NOMO-1 treated with dmso at 0.1 percent for 144 hours (cell line): ENCODE results near the gene NDUFAF2.
"Not testable (repeated sequence)": the region's sequence is repeated elsewhere in the genome, so short reads cannot be mapped to it uniquely, and the experiment has no call there.

Experiments used
- DNase-seq: peaks from one replicate; lab custom pipeline; 2025; ENCODE audit not compliant: unreplicated experiment; lab: John Stamatoyannopoulos, UW

NDUFAF2 gene

GRCh38 chr5:60944904-60945812 is at the start of gene NDUFAF2, which contains the start of gene ERCC8:
TSS of gene NDUFAF2 (plus strand) at chr5:60945205. CDS start at chr5:60945256, 51 bp downstream.
TSS of gene ERCC8 (minus strand) at chr5:60945070. CDS start at chr5:60945008, 62 bp downstream.
- peak; percentile 84 for DNase-seq

- no peak for DNase-seq
These were observed 48.0 kb upstream of the NDUFAF2 start for GRCh38 chr5:60896991-60897390.

GRCh38 chr5:60903356-60903755 is 41.6 kb upstream of the NDUFAF2 start:
- no peak for DNase-seq

- DNase-seq, result no peak
These were observed 28.4 kb upstream of the NDUFAF2 start for GRCh38 chr5:60916646-60917045.

- DNase-seq, result no peak
These were observed 26.5 kb upstream of the NDUFAF2 start for GRCh38 chr5:60918466-60918865.

- no peak for DNase-seq
These were observed 17.6 kb upstream of the NDUFAF2 start for GRCh38 chr5:60927450-60927849.

- DNase-seq, result no peak
These were observed 16.0 kb upstream of the NDUFAF2 start for GRCh38 chr5:60929024-60929423.

- peak; percentile 50 for DNase-seq
These were observed 1.4 kb upstream of the NDUFAF2 start for GRCh38 chr5:60943624-60944023.

- peak; percentile 34 for DNase-seq
These were observed 795 bp downstream of the NDUFAF2 start for GRCh38 chr5:60945813-60946187.

- DNase-seq, result no peak
These were observed 3.7 kb downstream of the NDUFAF2 start for GRCh38 chr5:60948738-60949137.

GRCh38 chr5:60955239-60955638 is 10.2 kb downstream of the NDUFAF2 start:
- DNase-seq, result no peak

- DNase-seq, result no peak
These were observed 13.1 kb downstream of the NDUFAF2 start for GRCh38 chr5:60958088-60958487.

- no peak for DNase-seq
These were observed 13.7 kb downstream of the NDUFAF2 start for GRCh38 chr5:60958712-60959111.

GRCh38 chr5:60959156-60959555 is 14.2 kb downstream of the NDUFAF2 start:
- DNase-seq, result no peak

GRCh38 chr5:60960591-60960990 is 15.6 kb downstream of the NDUFAF2 start:
- no peak for DNase-seq

- DNase-seq, result peak; percentile 43
These were observed 16.7 kb downstream of the NDUFAF2 start for GRCh38 chr5:60961685-60962084.

- DNase-seq, result no peak
These were observed 27.2 kb downstream of the NDUFAF2 start for GRCh38 chr5:60972231-60972630.

- DNase-seq, result no peak
These were observed 33.1 kb downstream of the NDUFAF2 start for GRCh38 chr5:60977956-60978737.

- no peak for DNase-seq
These were observed 34.0 kb downstream of the NDUFAF2 start for GRCh38 chr5:60978968-60979367.

- no peak for DNase-seq
These were observed 35.5 kb downstream of the NDUFAF2 start for GRCh38 chr5:60980511-60980910.

- DNase-seq, result not testable (repeated sequence)
These were observed 37.1 kb downstream of the NDUFAF2 start for GRCh38 chr5:60982127-60982526.

- DNase-seq, result no peak
These were observed 44.8 kb downstream of the NDUFAF2 start for GRCh38 chr5:60989790-60990189.
